ENCODE results near the gene GRIPAP1. TPM values are rescaled to one million over a fixed set of nuclear protein-coding genes. Genes with fewer than 3 reads are reported as not detected.

Gene GRIPAP1
- total RNA-seq, 2 donors from 2014 or later: 32.0 to 36.9 TPM

- Histone ChIP-seq H3K9me3 (no peaks in the 10 kb centered on the region), H3K27me3 (no peaks in the 10 kb centered on the region), H3K4me3 (peak overlapping the region; percentile 57), H3K36me3 (no peaks in the 10 kb centered on the region), H3K9ac (ENCODE audit: low read depth in 2 of 2, low read length in 2 of 2) (peak overlapping the region; percentile 79 to 89), H3K4me1 (no peaks in the 10 kb centered on the region), H3K27ac (peak overlapping the region; percentile 94)
- TF ChIP-seq CTCF (IDR thresholded peaks at IDR 0.05): no peak
- intact Hi-C loops (cut with DNase I): no loop called here
- DNase-seq: peak; percentile 94
Measured at GRCh38 chrX:48957827-48958634, 44.0 kb downstream of the GRIPAP1 start.

- H3K9ac ChIP-seq (ENCODE audit: low read depth in 2 of 2, low read length in 2 of 2): peak within 1 kb of the TSS; percentile 84 to 89
- intact Hi-C loops (cut with DNase I): no loop called here
- H3K4me1 ChIP-seq: no peaks in the 10 kb centered on the region
- H3K4me3 ChIP-seq: peak within 1 kb of the TSS; percentile 57
- no peak for DNase-seq
- H3K9me3 ChIP-seq: no peaks in the 10 kb centered on the region
- no peaks in the 10 kb centered on the region for H3K27me3 ChIP-seq
- no peaks in the 10 kb centered on the region for H3K36me3 ChIP-seq
- peak within 1 kb of the TSS; percentile 94 for H3K27ac ChIP-seq
- TF ChIP-seq CTCF (IDR thresholded peaks at IDR 0.05): no peak
Measured at GRCh38 chrX:48957477-48957826, 44.6 kb downstream of the GRIPAP1 start, which contains the start of gene OTUD5. OTUD5 (minus strand) TSS chrX:48957607; CDS start chrX:48957570, 37 bp downstream.

GRCh38 chrX:48956728-48957414 is 45.2 kb downstream of the GRIPAP1 start:
- Histone ChIP-seq H3K9me3 (no peaks in the 10 kb centered on the region), H3K4me1 (no peaks in the 10 kb centered on the region), H3K27ac (peak overlapping the region; percentile 61), H3K36me3 (no peaks in the 10 kb centered on the region), H3K4me3 (peak overlapping the region; percentile 57), H3K27me3 (no peaks in the 10 kb centered on the region), H3K9ac (ENCODE audit: low read depth in 2 of 2, low read length in 2 of 2) (peak overlapping the region; percentile 84 to 89)
- peak; percentile 31 for DNase-seq
- intact Hi-C loops (cut with DNase I): no loop called here
- TF ChIP-seq CTCF (IDR thresholded peaks at IDR 0.05): no peak

GRCh38 chrX:48948589-48948988 is 53.5 kb downstream of the GRIPAP1 start:
- Histone ChIP-seq H3K36me3 (no peaks in the 10 kb centered on the region), H3K9me3 (no peaks in the 10 kb centered on the region), H3K4me1 (no peaks in the 10 kb centered on the region), H3K9ac (ENCODE audit: low read depth in 2 of 2, low read length in 2 of 2) (no peak overlapping the region), H3K27ac (no peak overlapping the region), H3K4me3 (no peak overlapping the region), H3K27me3 (no peaks in the 10 kb centered on the region)
- DNase-seq: no peak
- intact Hi-C loops (cut with DNase I): no loop called here
- TF ChIP-seq CTCF (IDR thresholded peaks at IDR 0.05): no peak

GRCh38 chrX:48945517-48946348 is 56.3 kb downstream of the GRIPAP1 start:
- Histone ChIP-seq H3K36me3 (no peaks in the 10 kb centered on the region), H3K4me3 (no peak overlapping the region), H3K27ac (no peak overlapping the region), H3K9me3 (no peaks in the 10 kb centered on the region), H3K9ac (ENCODE audit: low read depth in 2 of 2, low read length in 2 of 2) (no peak overlapping the region), H3K27me3 (no peaks in the 10 kb centered on the region), H3K4me1 (no peaks in the 10 kb centered on the region)
- TF ChIP-seq CTCF (IDR thresholded peaks at IDR 0.05): peak; percentile 86
- intact Hi-C loops (cut with DNase I): no loop called here
- peak; percentile 55 for DNase-seq

All from colonic mucosa (tissue), 4 donors.